IPS DF 6.9 (cell line): ENCODE data around the gene REM1.
"Not testable (repeated sequence)": the region's sequence is repeated elsewhere in the genome, so short reads cannot be mapped to it uniquely, and the experiment has no call there.

ENCODE experiments used
- DNase-seq: peaks from one replicate; pipeline ENCODE4 v3.0.0-alpha.2; 2013; ENCODE audit warnings: low read depth, low spot score
- H3K27ac ChIP-seq: one replicate; pipeline ENCODE4 v1.5.1; 2013; ENCODE audit warnings: low read length, control low read depth
- H3K27me3 ChIP-seq: 2 replicates; pipeline ENCODE4 v1.6.1; 2013; ENCODE audit warnings: mild to moderate bottlenecking, low read length; ENCODE audit not compliant: control insufficient read depth, insufficient read depth
- H3K36me3 ChIP-seq: 2 replicates; pipeline ENCODE4 v1.6.1; 2013; ENCODE audit warnings: low read length; ENCODE audit not compliant: control insufficient read depth, insufficient read depth
- H3K4me1 ChIP-seq: 2 replicates; pipeline ENCODE4 v1.6.1; 2013; ENCODE audit warnings: low read length; ENCODE audit not compliant: control insufficient read depth, insufficient read depth
- H3K4me3 ChIP-seq: 2 replicates; pipeline ENCODE4 v1.5.1; 2013; ENCODE audit warnings: mild to moderate bottlenecking, low read length
- H3K9me3 ChIP-seq: 2 replicates; pipeline ENCODE4 v1.6.1; 2013; ENCODE audit warnings: low read length, inconsistent platforms; ENCODE audit not compliant: control insufficient read depth, insufficient read depth
- WGBS: extraction: QIAGEN DNeasy Blood & Tissue Kit; methylation state at CpG from one replicate; pipeline ENCODE4 v1.1.7; 2013; ENCODE audit warnings: mixed read lengths, missing lambda C conversion rate; ENCODE audit not compliant: insufficient read length, insufficient coverage; 5-methylcytosine and 5-hydroxymethylcytosine counted together

REM1 gene

GRCh38 chr20:31485450-31486339 lies 10.6 kb downstream of the REM1 start:
- no peaks in the 10 kb centered on the region for H3K4me1 ChIP-seq
- H3K27ac ChIP-seq, result no peak overlapping the region
- H3K9me3 ChIP-seq, result no peaks in the 10 kb centered on the region; the same call in 1 of the 2 replicates
- no peaks in the 10 kb centered on the region for H3K27me3 ChIP-seq
- no peak overlapping the region for H3K4me3 ChIP-seq
- no peaks in the 10 kb centered on the region for H3K36me3 ChIP-seq
- no peak for DNase-seq
- no CpG with 5 or more reads among the region's 31 CpGs for WGBS

- no CpG with 5 or more reads among the region's 2 CpGs for WGBS
- no peak for DNase-seq
These were observed 13.0 kb downstream of the REM1 start for GRCh38 chr20:31488115-31488514.

GRCh38 chr20:31489152-31489551 lies 14.1 kb downstream of the REM1 start:
- Histone ChIP-seq H3K36me3 (no peaks in the 10 kb centered on the region), H3K27ac (no peak overlapping the region), H3K27me3 (no peaks in the 10 kb centered on the region), H3K4me3 (no peak overlapping the region), H3K4me1 (no peaks in the 10 kb centered on the region), H3K9me3 (no peaks in the 10 kb centered on the region; the same call in 1 of the 2 replicates)
- no CpG with 5 or more reads among the region's 3 CpGs for WGBS
- DNase-seq, result no peak

More at GRCh38 chr20:31488115-31488514, 13.0 kb downstream of the REM1 start:
- Histone ChIP-seq H3K4me1 (no peaks in the 10 kb centered on the region), H3K27me3 (no peaks in the 10 kb centered on the region), H3K36me3 (no peaks in the 10 kb centered on the region), H3K9me3 (no peaks in the 10 kb centered on the region; the same call in 1 of the 2 replicates), H3K27ac (no peak overlapping the region), H3K4me3 (no peak overlapping the region)

- no peak overlapping the region for H3K27ac ChIP-seq
- no peaks in the 10 kb centered on the region for H3K27me3 ChIP-seq
- no CpG with 5 or more reads among the region's 3 CpGs for WGBS
- H3K4me1 ChIP-seq, result no peaks in the 10 kb centered on the region
- DNase-seq, result no peak
- H3K9me3 ChIP-seq, result no peaks in the 10 kb centered on the region; the same call in 1 of the 2 replicates
- H3K36me3 ChIP-seq, result no peaks in the 10 kb centered on the region
- no peak overlapping the region for H3K4me3 ChIP-seq
These were observed 15.7 kb downstream of the REM1 start for GRCh38 chr20:31490752-31491151.

GRCh38 chr20:31494131-31494530 lies 19.0 kb downstream of the REM1 start:
- H3K9me3 ChIP-seq, result no peaks in the 10 kb centered on the region
- no CpG with 5 or more reads among the region's 2 CpGs for WGBS
- H3K27ac ChIP-seq, result no peak overlapping the region
- no peaks in the 10 kb centered on the region for H3K4me1 ChIP-seq
- no peaks in the 10 kb centered on the region for H3K36me3 ChIP-seq
- DNase-seq, result no peak
- H3K27me3 ChIP-seq, result no peaks in the 10 kb centered on the region
- H3K4me3 ChIP-seq, result no peak overlapping the region

- Histone ChIP-seq H3K27me3 (no peaks in the 10 kb centered on the region), H3K4me3 (no peak overlapping the region), H3K9me3 (no peaks in the 10 kb centered on the region; the same call in 1 of the 2 replicates), H3K36me3 (no peaks in the 10 kb centered on the region), H3K27ac (no peak overlapping the region), H3K4me1 (no peaks in the 10 kb centered on the region)
- no peak for DNase-seq
- no CpG with 5 or more reads among the region's 15 CpGs for WGBS
These were observed 21.7 kb downstream of the REM1 start for GRCh38 chr20:31496761-31497295.

GRCh38 chr20:31497838-31498540 lies 22.9 kb downstream of the REM1 start:
- no peak for DNase-seq
- Histone ChIP-seq H3K4me3 (no peak overlapping the region), H3K27me3 (no peaks in the 10 kb centered on the region), H3K36me3 (no peaks in the 10 kb centered on the region), H3K9me3 (no peaks in the 10 kb centered on the region; the same call in 1 of the 2 replicates), H3K27ac (no peak overlapping the region), H3K4me1 (no peaks in the 10 kb centered on the region)
- no CpG with 5 or more reads among the region's 6 CpGs for WGBS

GRCh38 chr20:31500527-31500926 lies 25.4 kb downstream of the REM1 start:
- no CpG with 5 or more reads among the region's 1 CpG for WGBS
- H3K4me1 ChIP-seq, result no peaks in the 10 kb centered on the region
- no peak overlapping the region for H3K4me3 ChIP-seq
- H3K27ac ChIP-seq, result no peak overlapping the region
- no peak for DNase-seq
- no peaks in the 10 kb centered on the region; the same call in 1 of the 2 replicates for H3K9me3 ChIP-seq
- H3K36me3 ChIP-seq, result no peaks in the 10 kb centered on the region
- H3K27me3 ChIP-seq, result no peaks in the 10 kb centered on the region

- H3K27me3 ChIP-seq, H3K36me3 ChIP-seq, H3K4me1 ChIP-seq, H3K27ac ChIP-seq, H3K9me3 ChIP-seq, H3K4me3 ChIP-seq: not testable (repeated sequence)
- peak; percentile 84 for DNase-seq
- WGBS, result no CpG with 5 or more reads among the region's 20 CpGs
These were observed 28.0 kb downstream of the REM1 start for GRCh38 chr20:31502884-31503673.

GRCh38 chr20:31505903-31506302 lies 30.8 kb downstream of the REM1 start:
- Histone ChIP-seq H3K36me3 (no peaks in the 10 kb centered on the region), H3K4me3 (no peak overlapping the region), H3K9me3 (no peaks in the 10 kb centered on the region; the same call in 1 of the 2 replicates), H3K4me1 (no peaks in the 10 kb centered on the region), H3K27me3 (no peaks in the 10 kb centered on the region), H3K27ac (no peak overlapping the region)
- DNase-seq, result no peak
- WGBS, result no CpG with 5 or more reads among the region's 1 CpG
